Endometrial microvascular endothelial cells (primary cell): ENCODE measurements around the gene RAB34. TPM values are rescaled to one million over a fixed set of nuclear protein-coding genes. Genes with fewer than 3 reads are reported as not detected.
"Not testable (repeated sequence)": the region's sequence is repeated elsewhere in the genome, so short reads cannot be mapped to it uniquely, and the experiment has no call there.

Source experiments
- in situ Hi-C: cut with HindIII; loops from 2 replicates; pipeline ENCODE4 v1.10.0; 2017; ENCODE audit warnings: low sequenced_read_pairs, low pct_unique_long_range_greater_than_20kb; ENCODE audit errors: inconsistent ontology term
- total RNA-seq: library from RNA; depleted of rRNA; stranded (reverse); fragments of >200 nt; gene quantifications from one replicate; pipeline ENCODE4 v1.2.3, GENCODE V29; 2015; ENCODE audit errors: inconsistent ontology term

Gene RAB34
- total RNA-seq, 1 donor from 2014 or later: 31.1 TPM

- in situ Hi-C loops: no loop called here
Observed at GRCh38 chr17:28747051-28747691, 29.5 kb upstream of the RAB34 start.

GRCh38 chr17:28746611-28747050 lies 29.0 kb upstream of the RAB34 start:
- in situ Hi-C loops: no loop called here

DNA sequence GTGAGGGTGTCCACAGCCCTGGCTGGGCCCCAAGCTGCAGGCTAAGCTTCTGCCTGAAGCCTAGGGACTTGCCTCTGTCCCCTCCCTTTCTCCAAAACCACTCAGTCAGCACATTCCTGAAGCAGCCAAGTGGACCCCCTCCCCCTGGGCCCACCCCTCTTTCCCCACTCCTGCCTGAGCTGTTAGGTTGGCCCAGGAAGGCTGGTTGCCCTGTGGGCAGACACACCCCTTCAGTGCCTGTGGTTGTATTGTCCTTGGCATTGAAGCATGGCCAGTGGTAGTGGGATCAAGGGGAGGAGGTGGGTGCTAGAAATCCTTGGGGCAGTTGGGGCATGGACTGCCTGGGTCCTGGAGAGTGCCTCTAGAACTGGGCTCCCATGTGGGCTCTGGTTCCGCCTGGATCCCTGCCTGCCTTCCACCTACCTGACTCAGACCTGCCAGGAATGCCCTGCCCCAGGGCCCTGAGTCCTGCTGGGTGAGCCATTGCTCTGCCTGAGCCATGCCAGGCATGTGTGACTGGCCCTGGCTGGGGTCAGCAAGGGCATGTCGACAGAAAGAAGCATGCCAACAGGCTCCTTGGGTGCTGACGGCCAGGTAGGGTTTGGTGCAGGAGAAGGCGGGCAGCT lies 28.2 kb upstream of the RAB34 start:
- in situ Hi-C loops: no loop called here

- in situ Hi-C loops: no loop called here
Observed at GRCh38 chr17:28744972-28745785, 27.5 kb upstream of the RAB34 start.

DNA sequence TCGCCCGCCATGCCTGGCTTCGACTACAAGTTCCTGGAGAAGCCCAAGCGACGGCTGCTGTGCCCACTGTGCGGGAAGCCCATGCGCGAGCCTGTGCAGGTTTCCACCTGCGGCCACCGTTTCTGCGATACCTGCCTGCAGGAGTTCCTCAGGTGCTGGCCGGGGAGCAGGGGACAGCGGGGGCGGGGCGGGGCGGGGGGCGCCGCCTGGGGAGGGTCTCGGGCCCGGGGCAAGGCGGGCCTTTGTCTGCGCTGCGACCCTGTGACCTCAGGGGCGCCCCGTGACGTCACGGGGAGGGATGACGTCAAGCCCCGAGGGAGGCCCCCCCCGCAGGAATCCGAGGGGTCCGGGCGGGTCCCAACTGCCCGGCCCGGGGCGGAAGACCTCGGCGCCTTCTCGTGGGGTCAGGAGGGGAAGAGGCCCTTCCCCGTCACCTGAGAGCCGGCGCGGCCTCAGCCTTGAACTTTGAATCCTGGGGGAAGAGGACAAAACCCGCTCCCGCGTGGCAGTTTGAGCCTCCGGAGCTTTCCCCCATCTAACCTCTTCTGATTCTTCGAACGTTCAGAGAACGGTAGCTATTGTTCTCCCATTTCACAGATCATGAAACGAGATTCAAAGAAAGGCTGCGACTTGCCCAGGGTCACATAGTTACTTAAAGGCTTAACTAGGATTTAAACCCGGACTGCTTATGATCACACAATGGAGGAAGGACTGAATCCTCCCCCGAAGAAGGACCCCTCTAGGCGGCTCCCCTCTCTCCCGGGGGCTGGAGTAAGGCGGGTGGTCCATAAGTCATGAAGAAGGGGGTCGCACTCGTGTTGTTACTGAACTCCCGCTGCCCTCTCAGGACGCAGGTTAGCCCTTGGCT lies 26.7 kb upstream of the RAB34 start:
- in situ Hi-C loops: no loop called here

DNA sequence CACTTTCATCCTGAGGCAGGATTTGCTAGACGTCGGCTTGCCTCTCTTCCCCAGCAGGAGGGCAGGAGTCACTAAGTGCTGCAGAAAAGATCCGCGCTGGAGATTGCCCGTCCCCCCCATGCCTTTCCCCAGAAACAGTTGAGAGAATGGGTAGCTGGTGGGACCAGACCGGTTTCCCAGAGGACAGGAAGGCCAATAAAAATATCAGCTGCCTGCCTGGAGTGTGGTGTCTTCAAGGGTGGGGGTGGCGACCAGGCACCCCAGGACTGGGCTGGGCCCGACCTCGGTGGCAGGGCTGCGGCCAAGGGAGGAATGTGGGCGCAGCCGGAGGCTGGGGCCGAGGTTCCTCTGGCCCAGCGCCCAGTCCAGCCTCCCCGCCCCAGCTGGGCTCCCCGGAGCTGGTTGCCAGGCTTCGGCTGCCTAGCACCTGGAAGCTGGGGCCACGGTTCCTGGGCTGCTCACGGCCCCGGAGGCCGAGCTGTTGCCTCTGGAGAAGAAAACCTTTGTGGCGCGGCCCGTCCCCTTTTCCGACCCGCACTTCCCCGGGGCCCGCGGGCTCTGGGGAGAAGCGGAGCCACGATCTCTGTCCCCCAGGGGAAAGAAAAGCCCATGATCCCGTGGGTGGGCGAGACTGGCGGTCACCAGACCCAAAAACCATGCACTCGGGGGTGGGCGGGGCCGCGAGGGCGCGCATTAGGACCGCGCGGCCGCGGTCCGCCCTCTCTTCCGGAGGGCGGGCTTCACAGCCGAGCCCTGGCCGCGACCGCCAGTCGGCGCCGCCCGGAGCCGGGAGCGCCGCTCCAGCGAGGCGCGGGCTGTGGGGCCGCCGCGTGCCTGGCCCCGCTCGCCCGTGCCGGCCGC lies 25.8 kb upstream of the RAB34 start, which contains the start of gene TRAF4:
Gene TRAF4 (plus strand): TSS at position 769 of the 861 bp plus-strand sequence. CDS start 102 bp downstream, outside the sequence.
- in situ Hi-C loops: no loop called here

DNA sequence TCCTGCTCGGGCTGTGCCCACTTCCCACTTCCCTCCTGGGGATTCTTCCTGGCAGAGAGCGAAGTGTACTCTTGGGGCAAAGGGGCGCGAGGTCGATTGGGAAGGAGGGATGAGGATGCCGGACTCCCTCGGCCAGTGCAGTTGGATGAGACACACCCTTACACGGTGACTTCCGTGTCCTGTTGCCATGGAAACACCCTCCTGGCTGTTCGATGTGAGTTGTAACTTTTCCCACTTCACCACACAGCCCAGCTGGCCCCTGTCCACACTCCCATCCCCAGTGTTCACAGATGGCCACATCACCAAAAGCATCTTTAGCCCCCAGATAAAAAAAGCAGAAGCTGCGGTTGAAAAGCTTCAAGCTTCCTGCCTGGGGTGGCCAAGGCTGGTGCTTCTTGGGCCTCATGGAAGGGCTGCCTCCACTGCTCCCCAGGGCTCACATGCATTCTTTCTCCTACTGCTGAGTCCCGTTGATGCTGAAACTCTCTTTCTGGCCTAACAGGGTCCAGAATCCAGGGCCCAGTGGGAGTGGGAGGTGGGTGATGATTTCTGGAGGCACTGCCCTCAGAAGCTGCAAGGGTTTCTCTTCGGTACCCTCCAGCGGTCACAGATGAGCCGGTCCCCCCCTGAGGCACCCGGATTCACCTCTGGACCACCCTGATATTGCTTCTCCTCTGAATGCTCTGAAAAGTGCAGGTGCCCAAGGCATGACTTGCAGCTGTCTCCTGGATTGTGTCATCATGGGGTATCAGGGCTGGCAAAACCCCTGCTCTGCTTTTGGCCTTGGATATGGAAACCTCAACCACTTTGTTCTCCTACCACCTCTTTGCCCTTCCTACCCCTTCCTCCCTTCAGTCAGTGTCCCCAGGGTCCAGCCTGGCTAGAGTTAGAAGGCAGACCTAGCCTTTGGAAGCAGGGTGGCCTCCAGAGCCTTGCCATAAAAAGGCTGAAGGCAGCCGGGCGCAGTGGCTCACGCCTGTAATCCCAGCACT lies 24.0 kb upstream of the RAB34 start:
- in situ Hi-C loops: no loop called here

GRCh38 chr17:28740406-28741357 lies 23.0 kb upstream of the RAB34 start:
- in situ Hi-C loops: no loop called here

DNA sequence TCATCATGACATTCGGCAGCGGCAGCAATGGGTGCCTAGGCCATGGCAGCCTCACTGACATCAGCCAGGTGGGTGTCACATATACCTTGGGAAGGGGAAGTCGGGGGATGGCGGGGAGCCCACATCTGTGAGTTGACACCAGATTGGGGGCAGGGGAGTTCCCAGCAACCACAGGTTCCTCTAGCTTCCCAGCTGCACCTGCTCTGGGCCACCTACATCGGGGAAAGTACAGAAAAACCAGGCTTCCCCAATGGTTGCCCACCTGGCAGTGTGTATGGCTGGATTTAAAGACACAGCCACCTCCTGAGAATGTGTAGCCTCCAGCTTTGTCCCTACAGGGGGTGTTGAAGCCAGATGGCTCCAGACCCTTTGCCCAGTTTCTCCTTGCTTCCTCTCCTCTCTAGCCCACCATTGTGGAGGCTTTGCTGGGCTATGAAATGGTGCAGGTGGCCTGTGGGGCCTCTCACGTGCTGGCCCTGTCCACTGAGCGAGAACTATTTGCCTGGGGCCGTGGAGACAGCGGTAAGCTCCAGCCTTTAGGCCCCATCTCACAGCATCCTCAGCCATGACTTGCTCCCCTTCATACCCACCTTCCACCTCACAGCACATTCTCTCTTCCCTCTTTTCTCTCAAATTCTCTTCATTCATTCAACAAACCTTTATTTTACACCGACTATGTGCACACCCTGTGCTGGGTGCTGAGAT lies 21.2 kb upstream of the RAB34 start:
- in situ Hi-C loops: no loop called here

- in situ Hi-C loops: no loop called here
Observed at GRCh38 chr17:28737770-28738679, 20.4 kb upstream of the RAB34 start.

DNA sequence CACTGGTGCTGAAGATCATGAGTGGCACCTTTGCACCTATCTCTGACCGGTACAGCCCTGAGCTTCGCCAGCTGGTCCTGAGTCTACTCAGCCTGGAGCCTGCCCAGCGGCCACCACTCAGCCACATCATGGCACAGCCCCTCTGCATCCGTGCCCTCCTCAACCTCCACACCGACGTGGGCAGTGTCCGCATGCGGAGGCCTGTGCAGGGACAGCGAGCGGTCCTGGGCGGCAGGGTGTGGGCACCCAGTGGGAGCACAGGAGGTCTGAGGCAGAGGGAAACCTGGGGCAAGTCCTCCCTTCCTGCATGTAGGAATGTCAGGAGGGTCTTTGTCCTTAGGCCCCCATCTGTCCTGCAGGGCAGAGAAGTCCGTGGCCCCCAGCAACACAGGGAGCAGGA lies 19.6 kb upstream of the RAB34 start:
- in situ Hi-C loops: no loop called here

DNA sequence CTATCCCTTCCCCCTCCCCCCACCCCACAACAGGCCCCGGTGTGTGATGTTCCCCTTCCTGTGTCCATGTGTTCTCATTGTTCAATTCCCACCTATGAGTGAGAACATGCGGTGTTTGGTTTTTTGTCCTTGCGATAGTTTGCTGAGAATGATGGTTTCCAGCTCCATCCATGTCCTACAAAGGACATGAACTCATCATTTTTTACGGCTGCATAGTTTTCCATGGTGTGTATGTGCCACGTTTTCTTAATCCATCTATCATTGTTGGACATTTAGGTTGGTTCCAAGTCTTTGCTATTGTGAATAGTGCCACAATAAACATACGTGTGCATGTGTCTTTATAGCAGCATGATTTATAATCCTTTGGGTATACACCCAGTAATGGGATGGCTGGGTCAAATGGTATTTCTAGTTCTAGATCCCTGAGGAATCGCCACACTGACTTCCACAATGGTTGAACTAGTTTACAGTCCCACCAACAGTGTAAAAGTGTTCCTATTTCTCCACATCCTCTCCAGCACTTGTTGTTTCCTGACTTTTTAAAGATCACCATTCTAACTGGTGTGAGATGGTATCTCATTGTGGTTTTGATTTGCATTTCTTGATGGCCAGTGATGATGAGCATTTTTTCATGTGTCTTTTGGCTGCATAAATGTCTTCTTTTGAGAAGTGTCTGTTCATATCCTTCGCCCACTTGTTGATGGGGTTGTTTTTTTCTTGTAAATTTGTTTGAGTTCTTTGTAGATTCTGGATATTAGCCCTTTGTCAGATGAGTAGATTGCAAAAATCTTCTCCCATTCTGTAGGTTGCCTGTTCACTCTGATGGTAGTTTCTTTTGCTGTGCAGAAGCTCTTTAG lies 18.5 kb upstream of the RAB34 start:
- in situ Hi-C loops: not testable (repeated sequence)

DNA sequence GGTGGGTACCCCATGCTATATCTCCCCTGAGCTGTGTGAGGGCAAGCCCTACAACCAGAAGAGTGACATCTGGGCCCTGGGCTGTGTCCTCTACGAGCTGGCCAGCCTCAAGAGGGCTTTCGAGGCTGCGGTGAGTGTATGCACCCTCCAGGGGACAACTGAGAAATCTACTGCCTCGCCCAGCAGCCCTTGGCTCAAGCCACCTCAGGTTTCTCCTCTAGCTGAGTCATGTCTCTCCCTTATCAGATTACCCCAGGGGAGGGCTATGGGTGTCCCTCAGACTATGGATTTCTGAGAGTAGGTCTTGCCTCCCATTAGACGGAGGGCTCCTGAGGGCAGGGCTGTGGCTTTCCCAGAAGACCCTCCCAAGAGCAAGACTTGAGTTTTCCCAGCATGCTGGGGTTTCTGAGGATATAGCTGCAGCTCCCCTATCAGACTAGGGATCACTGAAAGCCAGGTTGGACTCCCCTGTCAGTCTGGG lies 17.6 kb upstream of the RAB34 start:
- in situ Hi-C loops: no loop called here
